HG03064 (cell line): Measurements from ENCODE around the gene NECTIN1.

Source experiments
- ATAC-seq: cut with Tn5 transposase; IDR thresholded peaks from one replicate; pipeline ENCODE4 v1.9.1; 2021; ENCODE audit warnings: low read depth; ENCODE audit not compliant: unreplicated experiment

The NECTIN1 gene

GRCh38 chr11:119734788-119735187 is 5.8 kb upstream of the NECTIN1 start:
- ATAC-seq: no peak

DNA sequence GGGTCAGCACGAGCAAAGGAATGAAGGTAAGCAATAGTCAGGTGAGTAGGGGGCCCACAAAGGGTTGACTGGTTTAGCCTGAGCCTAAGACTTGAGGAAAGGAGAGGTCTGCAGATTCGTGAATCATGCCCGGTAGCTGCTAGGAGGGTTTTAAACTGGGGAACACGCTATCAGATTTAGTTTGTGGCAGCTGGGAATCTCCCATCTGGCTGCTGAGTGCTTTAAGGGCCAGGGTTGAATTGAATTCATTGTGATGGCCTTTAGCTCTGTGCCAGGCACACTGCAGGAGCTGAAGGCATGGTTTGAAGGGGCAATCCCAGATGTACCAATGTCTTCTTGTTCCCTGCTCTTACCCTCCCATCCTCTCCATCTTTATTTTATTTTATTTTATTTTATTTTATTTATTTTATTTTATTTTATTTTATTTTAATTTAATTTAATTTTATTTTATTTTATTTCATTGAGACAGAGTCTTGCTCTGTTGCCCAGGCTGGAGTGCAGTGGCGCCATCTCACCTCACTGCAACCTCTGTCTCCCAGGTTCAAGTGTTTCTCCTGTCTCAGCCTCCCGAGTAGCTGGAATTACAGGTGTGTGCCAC is 1.9 kb upstream of the NECTIN1 start:
- ATAC-seq: no peak

GRCh38 chr11:119729951-119730613 is 1.1 kb upstream of the NECTIN1 start:
- ATAC-seq: no peak

DNA sequence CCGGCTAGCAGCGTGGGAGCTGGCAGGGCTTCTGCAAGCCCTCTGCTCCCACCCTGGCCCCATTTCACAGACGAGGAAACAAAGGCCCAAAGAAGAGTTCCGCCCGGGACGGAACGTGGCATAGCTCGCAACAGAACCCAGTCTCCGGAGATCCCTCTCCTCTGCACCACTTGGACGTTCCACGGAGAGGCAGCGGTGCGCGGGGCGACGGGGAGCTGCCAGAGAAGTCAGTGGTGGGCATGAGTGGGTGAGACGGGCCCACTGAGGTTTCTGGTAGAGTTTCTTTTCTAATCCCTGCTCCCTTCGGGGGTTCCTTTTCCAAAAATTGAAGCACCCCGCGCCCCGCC is 554 bp upstream of the NECTIN1 start:
- peak; percentile 11 for ATAC-seq

DNA sequence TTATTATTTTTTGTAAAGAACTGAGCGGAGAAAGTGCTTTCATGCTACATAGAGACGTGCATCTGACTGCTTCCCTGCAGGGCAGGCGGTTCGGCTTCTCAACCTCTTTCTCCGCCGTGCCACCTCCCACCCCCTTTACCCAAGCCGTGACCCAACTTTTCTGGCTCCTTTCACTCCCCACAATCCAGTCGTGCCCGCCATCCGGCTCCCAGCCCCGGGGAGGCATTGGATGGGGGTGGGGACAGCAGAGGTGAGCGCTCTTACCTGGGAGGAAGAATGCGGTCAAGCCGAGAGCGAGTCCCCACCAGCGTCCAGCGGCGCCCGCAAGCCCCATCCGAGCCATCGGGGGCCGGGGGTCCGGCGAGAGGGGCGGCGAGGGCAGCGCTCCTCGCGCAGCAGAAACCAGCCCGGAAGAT is 781 bp downstream of the NECTIN1 start:
- no peak for ATAC-seq

- ATAC-seq: no peak
These were observed 1.4 kb downstream of the NECTIN1 start for GRCh38 chr11:119727523-119728151.

DNA sequence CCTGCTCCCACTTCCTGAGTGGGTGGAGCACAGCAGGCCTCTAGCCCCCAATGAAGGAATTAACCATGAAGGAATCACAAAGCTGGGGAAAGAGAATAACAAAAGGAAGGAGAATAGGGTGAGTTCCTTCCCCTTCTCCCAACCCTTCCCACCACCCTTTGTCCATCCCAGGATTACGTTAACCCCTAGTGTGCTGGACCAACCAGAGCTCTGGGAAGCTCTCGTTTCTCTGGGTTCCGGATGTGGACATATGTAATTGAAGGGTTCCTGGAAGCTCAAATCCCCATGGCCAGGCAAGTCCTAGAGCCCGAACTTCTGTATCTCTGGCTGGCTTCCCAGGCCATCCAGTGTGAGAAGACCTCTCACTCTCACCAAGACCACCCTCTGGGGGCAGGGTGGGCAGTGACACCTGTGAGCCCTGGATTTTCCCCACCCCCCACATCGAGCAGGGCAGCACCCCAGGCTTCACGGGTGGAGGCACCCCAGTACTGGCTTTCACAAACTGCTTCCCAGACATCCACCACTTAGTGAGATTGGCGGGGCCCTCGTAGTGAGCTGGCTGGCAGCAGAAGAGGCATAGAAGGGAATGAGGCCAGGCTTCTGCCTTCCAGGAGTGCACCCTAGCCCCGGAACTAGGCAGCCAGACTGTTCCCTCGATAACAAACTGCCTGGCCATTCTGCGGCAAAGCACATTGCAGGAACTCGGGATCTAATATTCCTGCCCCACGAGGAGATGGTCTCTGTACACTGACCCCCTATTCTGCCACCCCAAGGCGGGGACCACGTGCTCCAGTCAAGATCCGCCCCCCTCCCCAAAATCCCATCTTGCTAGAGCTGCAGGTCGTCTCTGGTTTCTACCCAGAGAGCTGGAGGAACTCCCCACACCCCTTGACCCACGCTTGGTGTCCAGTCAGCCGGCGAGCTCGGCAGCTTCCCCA is 2.1 kb downstream of the NECTIN1 start:
- no peak for ATAC-seq

- no peak for ATAC-seq
These were observed 2.8 kb downstream of the NECTIN1 start for GRCh38 chr11:119726150-119726553.

GRCh38 chr11:119724956-119725355 is 4.0 kb downstream of the NECTIN1 start:
- no peak for ATAC-seq

DNA sequence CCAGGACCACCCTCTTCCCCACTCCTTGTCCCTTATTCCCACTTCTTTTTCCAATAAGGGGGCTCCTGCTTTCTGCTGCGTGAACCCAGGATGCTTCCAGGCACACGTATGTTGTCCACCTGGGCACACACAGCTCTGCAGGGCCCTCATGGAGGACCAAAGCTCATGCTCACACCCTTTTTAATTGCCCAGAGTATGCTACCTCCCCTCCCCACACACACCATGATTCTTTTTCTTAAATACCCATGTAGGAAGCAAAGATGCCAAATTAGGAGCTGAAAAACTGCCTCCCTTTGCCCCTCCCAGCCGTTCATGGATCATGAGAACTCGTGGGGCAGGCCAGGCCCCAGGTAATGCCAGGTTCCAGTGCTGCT is 5.1 kb downstream of the NECTIN1 start:
- ATAC-seq: no peak

GRCh38 chr11:119723243-119723951 is 5.6 kb downstream of the NECTIN1 start:
- no peak for ATAC-seq

- ATAC-seq: no peak
These were observed 6.7 kb downstream of the NECTIN1 start for GRCh38 chr11:119722281-119722794.

DNA sequence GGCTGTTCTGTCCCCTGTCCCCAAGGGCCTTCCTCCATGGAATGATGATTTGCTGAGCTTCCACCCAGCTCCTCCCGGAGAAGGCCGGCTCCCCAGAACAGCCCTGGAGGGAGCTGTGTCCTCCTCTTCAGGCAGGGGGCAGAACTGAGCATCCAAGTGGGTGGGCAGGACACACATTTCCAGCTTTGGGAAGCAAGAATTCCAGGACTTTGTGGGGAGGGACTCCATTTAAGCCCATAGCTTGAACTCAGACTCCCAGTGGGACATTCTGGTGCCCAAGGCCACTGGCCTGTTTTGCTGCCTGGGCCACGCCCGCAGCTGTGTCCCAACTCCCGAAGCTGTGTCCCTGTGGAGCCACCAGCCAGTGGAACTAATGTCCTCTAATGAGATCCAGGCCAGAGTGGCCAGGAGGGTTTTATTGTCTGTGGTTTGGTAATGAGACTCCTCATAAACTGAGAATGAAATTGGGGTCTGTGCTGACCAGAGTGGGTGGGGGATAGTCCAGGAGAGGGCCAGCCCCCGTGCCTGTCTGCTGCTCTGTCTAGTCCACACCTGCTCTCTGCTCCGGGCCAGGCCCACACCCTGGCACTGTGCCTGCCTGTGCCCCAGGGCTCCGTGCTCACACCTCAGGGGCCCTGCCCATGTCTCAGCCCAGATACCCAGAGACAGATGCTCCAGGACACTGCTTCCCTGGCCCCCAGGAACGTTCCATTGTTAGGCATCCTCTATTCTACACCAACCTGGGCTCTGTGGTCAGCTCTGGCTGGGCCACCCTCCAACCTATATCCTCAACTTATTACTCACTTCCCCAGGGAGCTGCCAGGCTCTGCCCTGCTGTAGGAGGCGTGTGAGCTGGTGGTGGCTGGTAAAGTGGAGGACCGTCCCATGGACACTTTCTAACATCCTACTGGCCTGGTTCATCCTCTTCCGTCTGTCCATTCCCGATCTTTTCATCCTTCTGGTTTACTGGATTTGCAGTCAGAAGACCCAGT is 7.6 kb downstream of the NECTIN1 start:
- no peak for ATAC-seq

- ATAC-seq: no peak
These were observed 8.6 kb downstream of the NECTIN1 start for GRCh38 chr11:119720311-119720913.

DNA sequence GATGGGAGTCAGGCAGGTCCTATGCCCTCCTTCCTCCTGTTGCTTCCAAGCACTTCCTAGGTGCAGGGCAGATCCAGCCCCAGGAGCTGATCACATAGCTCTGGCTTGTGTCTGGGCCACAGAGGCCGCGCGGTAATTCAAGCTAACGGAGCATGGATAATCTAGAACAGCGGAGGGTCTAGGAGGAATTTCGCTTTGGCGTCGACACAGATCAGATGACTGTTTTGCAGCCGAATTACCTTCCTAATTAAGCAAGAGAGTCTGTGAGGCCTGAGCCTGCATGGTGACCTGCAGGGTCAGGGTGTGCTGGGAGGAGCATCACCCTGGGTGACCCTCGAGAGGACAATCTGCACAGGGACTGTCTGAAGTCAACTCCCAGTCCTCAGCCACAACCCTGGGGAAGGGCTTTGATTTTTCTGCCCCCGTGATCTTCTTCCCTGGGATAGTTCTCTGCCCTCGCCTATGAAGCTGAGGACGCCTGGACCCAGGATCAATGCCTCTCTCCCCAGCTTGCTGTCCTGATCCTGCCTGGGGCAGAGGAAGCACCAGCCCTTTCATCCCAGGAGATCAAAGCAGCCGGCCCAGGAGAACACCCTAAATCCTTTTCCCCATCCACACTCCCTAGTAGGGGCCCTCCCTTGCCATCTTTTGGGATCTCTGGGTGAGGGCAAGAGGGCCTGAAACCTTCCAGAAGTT is 11.0 kb downstream of the NECTIN1 start:
- no peak for ATAC-seq

DNA sequence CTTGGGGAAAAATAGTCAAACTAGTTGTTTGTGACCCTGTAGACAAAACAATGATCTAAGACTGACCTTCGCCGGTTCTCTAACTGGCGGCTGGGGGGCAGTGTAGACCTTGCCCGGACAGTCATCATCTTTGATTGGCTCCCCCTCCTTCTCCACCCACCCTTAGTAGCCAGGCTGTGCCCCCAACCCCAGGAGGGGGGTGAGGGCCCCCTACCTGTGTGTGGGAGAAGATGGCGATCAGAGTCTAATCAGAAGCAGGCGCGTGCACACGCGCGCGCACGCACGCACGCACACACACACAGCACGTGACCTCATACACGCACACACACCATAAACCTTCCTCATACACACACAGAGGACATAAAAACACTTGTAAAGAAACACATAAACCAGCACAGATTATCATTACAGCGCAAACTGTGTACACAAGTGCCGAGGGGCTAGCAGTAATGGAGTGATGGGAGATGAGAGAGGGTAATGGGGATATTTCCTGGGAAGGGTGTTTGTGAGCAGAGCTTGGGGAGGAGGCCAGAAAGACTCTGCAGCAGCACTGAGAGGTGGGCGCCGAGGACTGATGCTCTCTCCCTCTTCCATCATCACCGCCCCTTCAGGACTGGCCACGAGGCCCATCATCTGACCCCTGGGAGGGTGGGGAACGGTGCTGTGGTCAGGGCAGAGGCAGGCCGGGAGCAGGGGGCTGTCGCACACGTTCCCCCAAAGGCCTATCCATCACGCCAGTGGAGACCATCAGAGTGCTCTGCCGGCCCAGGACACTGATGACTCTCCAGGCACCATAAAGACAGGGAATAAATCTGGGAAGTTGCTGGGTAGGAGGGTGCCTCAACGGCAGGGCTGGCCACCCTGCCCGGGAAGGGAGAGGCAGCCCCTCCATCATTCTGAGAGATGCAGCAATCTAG is 12.2 kb downstream of the NECTIN1 start:
- ATAC-seq: no peak

- ATAC-seq: no peak
These were observed 14.4 kb downstream of the NECTIN1 start for GRCh38 chr11:119714590-119714989.
